Stromal cell of bone marrow (primary cell): ENCODE measurements around the gene WFDC2.

Experiments
- DNase-seq: peaks from one replicate; pipeline ENCODE4 v3.0.0-alpha.2; 2012; ENCODE audit warnings: low read depth

Gene WFDC2

GRCh38 chr20:45497971-45498494, 28.5 kb downstream of the WFDC2 start:
- DNase-seq: no peak

- DNase-seq: no peak
Measured at GRCh38 chr20:45500022-45500421, 30.5 kb downstream of the WFDC2 start.

- no peak for DNase-seq
Measured at GRCh38 chr20:45501600-45501999, 32.0 kb downstream of the WFDC2 start.

GRCh38 chr20:45502561-45502960, 33.0 kb downstream of the WFDC2 start:
- DNase-seq: no peak

- DNase-seq: no peak
Measured at GRCh38 chr20:45503403-45503802, 33.9 kb downstream of the WFDC2 start.

- no peak for DNase-seq
Measured at GRCh38 chr20:45506398-45506797, 36.8 kb downstream of the WFDC2 start.

GRCh38 chr20:45507011-45507820, 37.7 kb downstream of the WFDC2 start:
- no peak for DNase-seq

- DNase-seq: no peak
Measured at GRCh38 chr20:45508068-45508886, 38.7 kb downstream of the WFDC2 start.

- no peak for DNase-seq
Measured at GRCh38 chr20:45509091-45509490, 39.5 kb downstream of the WFDC2 start.

GRCh38 chr20:45510242-45510862, 40.8 kb downstream of the WFDC2 start:
- DNase-seq: no peak

GRCh38 chr20:45515147-45515913, 45.8 kb downstream of the WFDC2 start, which contains the start of gene SPINT3:
Gene SPINT3, minus strand, starts transcription at chr20:45515622. Its CDS starts 14 bp downstream, at chr20:45515608.
- no peak for DNase-seq

- DNase-seq: no peak
Measured at GRCh38 chr20:45518282-45518681, 48.7 kb downstream of the WFDC2 start.

- DNase-seq: no peak
Measured at GRCh38 chr20:45523821-45524220, 54.3 kb downstream of the WFDC2 start.

GRCh38 chr20:45527294-45527693, 57.7 kb downstream of the WFDC2 start:
- no peak for DNase-seq
